HS-27A (cell line): ENCODE measurements around the gene JUND.

ENCODE experiments used
- DNase-seq: peaks from one replicate; pipeline ENCODE4 v3.0.0-alpha.2; 2012; ENCODE audit warnings: low read depth, missing footprints

The JUND gene

DNA sequence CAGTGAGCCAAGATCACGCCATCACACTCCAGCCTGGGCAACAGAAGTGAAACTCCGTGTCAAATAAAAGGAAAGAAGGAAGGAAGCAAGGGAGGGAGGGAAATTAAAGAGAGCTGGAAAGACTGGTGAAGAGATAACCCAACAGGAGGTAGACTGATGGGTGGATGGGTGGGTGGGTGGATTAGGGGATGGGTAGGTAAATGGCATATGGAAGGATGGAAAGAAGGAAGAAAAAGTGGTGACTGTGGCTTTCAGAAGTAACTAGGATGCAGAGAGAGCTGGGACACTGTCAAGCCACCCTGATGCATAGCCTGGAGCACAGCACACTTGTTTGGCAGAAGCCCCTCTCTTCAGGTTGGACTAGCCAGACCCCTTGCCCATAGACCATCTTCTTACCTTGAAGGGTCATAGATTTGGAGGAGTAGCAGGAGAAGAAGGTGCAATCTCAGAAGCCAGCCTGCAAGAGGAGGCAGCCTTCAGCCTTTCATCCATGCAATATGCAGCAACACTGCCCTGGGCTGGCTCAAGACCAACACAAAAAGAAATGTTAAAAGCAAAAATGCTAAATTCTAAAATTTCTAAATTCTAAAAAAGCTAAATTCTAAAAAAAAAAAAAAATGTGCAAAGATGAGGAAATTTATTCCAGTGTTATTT is 12.2 kb downstream of the JUND start:
- no peak for DNase-seq

GRCh38 chr19:18266771-18267686 is 14.4 kb downstream of the JUND start:
- no peak for DNase-seq

DNA sequence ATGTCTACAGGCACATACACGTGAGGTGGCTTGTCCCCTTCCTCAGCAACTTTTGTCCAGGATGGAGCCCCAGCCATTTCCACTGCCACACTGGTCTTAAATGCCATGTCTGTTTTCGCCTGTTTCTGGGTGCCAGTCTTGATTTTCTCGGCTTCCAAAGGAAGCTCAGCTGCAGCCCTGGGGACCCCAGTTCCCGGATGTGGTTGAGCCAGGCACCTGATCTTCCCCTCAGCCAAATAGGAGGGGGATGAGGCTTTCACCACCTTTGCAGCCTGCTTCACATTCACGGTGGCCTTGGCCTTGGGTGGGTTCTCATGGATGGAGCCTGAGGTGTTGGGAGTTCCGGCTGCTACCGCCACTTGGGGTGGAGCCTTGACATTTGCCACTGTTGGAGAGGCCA is 15.8 kb downstream of the JUND start:
- no peak for DNase-seq

DNA sequence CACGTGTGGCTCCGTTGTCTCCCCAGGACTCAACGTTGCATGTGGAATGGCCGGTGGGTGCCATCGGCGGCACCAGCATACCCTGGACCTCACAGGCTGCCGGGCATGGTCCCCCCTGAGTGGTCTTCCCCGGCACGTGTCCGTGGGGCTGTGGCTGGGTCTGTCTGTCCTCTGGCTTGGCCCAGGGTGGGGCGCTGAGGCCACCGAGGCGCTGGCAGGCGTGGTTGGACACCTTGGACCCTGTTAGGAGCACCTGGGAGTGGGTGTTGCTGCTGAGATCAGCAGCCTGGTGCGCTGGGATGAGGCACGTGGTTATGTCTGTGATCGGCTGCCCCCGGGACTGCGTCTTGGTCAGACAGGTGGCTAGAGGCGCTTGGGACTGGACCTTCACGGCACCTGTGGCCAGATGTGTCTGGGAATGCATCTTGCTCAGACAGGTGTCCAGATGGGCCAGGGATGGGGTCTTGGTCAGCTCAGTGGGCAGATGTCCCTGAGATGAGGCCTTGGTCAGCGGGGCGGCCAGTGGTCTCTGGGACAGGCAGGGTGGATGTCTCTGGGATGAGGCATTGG is 16.4 kb downstream of the JUND start:
- no peak for DNase-seq

GRCh38 chr19:18264137-18264854 is 17.1 kb downstream of the JUND start:
- DNase-seq = no peak

- no peak for DNase-seq
Observed at GRCh38 chr19:18263324-18264136, 17.9 kb downstream of the JUND start.

DNA sequence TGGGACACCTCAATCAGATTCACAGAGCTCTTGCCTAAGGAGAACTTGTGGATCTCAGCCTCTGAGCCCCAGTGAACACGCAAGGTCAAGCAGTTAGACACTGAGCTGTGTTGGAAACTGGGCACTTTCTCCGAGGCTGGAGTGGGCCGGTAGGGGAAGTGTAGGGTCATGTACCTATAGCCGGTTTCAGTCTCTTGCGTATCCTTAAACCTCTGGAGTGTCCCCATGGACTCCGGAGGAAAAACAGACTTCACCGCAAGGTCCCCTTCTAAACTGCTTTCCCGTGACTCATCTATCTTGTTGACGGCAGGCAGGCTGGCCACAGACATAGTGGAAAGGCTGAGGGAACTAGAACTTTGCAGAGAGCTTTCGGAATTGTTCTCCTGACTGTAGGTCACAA is 18.5 kb downstream of the JUND start:
- DNase-seq = no peak

DNA sequence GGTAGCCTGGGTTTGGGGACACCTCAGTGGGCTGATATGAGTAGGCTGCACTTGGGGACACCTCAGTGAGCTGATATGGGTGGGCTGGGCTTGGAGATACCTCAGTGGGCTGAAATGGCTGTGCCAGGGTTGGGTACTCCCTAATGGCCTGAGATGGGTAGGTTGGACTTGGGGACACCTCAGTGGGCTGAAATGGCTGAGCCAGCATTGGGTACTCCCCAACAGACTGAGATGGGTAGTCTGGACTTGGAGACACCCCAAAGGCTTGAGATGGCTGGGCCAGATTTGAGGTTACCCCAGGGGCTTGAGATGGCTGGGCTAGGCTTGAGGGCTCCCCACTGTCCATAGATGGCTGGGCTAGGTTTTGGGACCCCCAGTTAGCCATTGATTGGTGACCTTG is 19.3 kb downstream of the JUND start:
- no peak for DNase-seq

DNA sequence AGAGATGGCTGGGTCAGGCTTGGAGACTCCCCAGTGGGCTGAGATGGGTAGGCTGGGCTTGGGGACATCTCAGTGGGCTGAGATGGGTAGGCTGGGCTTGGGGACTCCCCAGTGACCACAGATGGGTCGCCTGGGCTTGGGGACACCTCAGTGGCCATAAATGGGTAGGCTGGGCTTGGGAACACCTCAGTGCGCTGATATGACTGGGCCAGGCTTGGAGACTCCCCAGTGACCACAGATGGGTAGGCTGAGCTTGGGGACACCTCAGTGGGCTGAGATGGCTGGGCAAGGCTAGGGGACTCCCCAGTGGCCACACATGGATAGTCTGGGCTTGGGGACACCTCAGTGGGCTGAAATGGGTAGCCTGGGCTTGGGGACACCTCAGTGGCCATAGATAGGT is 19.9 kb downstream of the JUND start:
- DNase-seq = no peak

DNA sequence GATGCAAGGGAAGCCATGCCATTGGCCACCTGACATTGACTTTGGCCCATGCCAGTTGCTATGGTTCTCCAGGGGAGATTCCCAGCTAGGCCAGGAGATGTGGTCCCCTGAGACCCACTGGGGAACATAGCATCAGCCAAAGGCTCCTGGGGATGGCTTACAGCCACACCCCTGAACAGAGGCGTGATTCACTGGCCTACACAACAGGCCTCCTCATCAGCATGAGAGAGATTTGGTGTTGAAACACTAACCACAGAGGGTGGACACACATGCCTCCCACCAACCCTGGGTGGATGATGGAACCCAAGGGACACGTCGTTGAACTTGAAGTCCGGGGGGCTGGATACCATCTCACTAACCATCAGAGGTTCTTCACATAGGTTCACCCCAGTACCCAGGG is 21.5 kb downstream of the JUND start:
- no peak for DNase-seq

GRCh38 chr19:18257503-18258470 is 23.6 kb downstream of the JUND start:
- no peak for DNase-seq

DNA sequence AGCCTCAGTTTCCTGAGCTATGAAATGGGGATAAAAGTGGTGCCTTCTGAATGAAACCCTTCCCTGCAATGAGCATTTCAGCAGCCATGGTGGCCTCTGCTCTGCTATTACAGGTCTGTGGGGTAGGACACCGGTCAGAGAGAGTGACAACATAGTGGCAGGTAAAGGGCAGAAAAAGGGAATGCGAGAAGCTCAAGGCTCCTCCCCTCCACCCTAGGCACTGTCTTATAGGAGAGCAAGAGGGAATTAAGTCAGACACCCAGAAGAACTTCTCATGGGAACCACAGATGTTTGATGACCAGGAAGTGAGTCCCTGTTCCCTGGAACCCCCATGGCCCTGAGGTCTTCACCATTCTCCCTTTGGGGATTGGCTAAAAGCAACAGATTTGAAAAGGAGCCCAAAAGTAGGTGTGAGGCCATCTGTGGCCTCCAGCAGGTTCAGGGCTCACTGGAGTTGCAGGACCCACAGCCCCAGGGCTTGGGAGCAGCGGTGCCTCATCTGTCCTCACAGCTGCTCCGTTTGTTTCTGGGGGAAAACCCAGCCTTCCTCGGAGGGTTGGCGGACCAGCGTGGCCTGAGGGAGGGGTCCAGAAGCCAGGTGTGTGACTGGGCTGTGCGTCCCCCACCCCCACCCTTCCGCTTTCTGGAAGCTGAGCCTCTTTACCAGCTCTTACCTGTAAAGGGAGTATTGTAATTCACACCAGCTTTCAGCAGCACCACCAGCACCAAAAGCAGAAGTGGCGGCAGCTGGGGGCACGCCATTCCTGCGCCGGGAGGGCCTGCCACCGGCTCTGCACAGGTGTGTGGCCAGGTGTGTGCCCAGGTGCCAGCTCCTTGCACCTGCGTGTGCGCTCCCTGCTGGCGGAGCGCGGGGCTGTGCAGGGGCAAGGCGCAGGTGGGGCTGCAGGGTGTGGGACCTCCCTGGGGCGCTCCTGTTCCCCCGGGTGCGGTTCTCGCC is 26.6 kb downstream of the JUND start:
- no peak for DNase-seq

DNA sequence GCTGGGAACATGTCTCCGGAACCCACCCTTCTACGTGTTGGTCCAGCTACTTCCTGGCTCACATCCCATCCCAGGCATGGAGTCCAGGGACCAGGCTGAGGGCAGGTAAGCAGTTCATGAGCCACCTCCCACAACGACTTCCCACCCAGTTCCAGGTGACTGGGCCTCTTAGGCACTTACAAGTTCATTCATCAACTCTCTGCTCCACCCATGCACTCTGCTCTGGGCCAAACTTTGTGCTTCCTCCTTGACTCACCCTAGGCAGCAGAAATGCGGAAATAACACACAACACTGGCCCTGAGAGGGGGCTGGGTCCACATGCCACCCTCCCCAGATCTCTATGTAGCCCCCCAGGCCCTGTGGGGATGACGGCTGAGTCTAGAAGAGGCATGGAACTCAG is 27.7 kb downstream of the JUND start:
- DNase-seq = no peak

DNA sequence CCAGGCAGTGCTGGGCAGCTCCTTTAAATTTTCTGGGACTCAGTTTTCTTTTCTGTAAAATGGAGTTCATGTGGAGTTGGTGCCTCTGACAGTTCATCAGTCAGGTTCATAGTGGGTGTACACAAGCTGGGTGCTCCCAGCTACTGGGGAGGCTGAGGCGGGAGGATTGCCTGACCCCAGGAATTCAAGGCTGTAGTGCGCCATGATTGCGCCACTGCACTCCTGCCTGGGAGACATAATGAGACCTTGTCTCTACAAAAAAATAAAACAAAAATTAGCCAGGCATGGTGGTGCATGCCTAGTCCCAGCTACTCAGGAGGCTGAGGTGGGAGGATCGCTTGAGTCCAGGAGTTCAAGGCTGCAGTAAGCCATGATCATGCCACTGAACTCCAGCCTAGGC is 28.3 kb downstream of the JUND start:
- DNase-seq = no peak

- DNase-seq = no peak
Observed at GRCh38 chr19:18252370-18252717, 29.1 kb downstream of the JUND start.

DNA sequence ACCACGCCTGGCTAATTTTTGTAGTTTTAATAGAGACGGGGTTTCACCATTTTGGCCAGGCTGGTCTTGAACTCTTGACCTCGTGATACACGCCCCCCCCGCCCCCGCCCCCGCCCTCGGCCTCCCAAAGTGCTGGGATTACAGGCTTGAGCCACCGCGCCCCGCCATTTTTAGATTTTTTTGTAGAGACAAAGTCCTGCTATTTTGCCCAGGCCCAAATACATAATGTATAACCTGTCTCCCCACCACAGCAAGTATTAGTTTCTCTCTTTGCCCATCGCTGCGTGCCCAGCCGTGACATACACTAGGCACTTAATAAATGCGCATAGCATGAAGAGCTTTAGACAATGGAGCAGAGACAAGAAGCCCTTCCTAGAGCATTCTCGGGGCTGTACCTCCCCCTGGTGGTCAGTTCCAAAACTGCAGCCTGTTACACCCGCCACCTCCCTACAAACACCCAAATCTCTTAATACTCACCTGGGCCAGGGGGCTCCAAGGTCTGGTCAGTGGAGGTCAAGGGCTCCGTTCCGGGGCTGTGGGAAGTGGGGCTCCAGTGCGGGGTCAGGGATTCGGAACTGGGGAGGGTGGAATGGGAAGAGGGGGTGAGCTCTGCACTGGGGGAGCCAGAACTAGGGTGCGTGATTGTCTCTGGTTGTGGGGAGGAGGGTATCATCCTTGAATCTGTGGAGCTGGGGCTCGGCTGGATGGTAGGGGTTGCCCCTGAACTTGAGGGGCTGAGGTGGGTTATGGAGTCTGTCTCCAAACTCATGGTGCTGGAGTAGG is 29.6 kb downstream of the JUND start:
- DNase-seq = peak; percentile 39

DNA sequence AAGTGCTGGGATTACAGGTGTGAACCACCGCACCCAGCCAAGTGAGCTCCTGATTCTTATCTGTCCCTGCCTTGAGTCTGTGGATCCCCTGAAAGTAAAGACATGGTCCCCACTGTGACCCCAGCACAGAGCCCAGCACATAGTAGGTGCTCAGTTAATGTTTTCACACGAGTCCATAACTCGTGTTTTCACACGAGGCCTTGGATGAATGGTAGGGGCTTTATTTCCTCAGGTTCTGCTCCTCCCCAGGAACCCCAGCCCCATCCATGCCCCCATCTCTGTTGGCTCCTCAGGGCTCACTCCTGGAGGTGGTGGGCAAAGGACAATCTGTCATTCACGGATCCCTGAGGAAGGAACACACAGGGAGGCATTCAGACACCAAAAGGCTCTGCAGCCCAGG is 31.6 kb downstream of the JUND start:
- DNase-seq = no peak

DNA sequence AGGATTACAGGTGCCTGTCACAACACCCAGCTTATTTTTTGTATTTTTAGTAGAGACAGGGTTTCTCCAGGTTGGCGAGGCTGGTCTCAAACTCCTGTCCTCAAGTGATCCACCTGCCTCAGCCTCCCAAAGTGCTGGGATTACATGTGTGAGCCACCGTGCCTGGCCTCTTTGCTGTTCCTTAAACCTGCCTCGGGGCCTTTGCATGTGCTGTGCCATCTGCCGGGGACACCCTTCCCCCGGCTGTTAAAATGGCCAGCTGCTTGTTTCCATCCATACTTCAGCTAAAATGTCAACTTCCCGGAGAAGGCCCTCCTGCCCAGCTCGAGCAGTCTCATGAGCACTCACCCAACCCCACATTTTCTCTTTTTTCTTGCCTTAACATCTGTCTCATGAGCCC is 36.1 kb downstream of the JUND start:
- DNase-seq = no peak

- no peak for DNase-seq
Observed at GRCh38 chr19:18239303-18239702, 42.1 kb downstream of the JUND start.
